HG03442 (cell line): ENCODE results near the gene FOS.
A peak's percentile ranks its signal among the peaks of the same experiment; 100 is the strongest.
"Not testable (repeated sequence)": the region's sequence is repeated elsewhere in the genome, so short reads cannot be mapped to it uniquely, and the experiment has no call there.

Experiments
- ATAC-seq: cut with Tn5 transposase; IDR thresholded peaks from one replicate; pipeline ENCODE4 v1.9.1; 2021; ENCODE audit warnings: mild to moderate bottlenecking, moderate library complexity; ENCODE audit not compliant: unreplicated experiment

FOS gene

DNA sequence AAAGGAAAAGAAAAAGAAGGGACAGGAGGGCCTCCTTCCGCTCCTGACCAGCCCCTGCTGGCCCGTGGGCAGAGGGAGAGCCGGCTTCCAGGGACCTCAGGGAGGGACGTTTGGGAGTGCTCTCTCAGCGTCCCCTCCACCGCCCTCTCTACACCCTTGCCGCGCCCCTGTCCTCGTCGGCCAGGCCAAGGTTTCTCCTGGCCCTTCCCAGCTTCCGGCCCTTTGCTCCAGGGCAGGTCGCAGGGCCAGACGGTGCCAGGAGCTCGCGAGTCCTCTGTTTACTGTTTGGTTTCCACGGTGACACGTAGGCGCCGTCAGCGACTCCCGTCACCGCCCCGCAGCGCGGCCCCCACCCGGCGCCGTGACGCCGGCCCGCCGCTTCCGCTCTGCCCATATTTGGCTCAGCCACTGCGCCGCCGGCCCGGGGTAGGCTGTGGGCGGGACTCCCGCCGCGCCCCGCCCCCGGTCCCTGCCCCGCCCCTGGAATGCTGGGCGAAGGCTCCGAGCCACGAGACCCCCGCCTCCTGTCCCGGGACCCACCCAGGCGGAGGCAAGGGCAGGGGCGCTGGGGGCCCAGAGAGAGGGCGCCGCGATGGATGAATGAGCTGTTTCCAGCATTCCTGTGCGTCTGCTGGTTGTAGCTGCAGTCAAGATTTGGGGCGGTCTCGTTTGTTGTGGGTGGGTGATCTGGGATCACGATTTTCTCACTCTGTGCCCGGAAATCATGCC lies 15.5 kb downstream of the FOS start:
- peak; percentile 95 for ATAC-seq

DNA sequence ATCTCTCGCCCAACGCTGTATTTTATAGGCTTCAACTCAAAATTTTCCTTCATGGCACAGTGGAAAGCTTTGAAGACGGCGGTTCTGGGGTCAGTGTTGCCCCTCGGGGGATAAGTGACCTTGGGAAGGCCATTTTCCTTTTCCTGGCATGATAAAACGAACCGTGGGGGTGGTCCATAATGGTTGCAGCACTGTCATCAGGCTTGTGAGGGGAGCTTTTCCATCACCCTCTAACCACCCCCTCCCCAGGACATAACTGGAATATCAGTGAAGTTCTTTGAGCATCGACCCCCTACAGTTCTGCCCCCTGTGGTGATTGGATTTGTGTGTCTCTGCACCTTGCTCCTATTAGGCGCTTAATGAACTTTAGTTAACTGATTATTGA lies 16.0 kb downstream of the FOS start:
- no peak for ATAC-seq

DNA sequence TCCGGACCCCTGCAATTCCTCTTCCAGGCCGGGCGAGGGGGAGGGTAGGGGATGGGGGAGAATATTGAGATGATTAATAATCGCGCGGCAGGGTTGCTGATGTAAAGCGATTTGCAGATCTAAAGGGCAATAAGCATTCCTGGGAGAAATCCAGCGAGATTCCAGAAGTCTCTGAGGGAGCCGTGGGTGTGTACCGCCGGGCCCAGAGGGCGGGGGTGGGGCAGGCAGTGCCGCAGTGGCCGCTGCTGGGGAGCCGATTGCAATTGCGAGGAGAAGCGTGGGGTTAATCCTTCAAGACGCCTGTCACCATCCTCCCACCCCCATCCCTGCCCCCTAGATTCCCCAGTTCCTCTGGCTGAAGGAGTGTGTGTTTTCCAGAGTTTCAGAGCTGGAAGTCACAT lies 16.4 kb downstream of the FOS start:
- ATAC-seq: no peak

- ATAC-seq: no peak
These were observed 17.1 kb downstream of the FOS start for GRCh38 chr14:75295491-75296345.

GRCh38 chr14:75297411-75298040 lies 18.9 kb downstream of the FOS start:
- ATAC-seq: no peak

- no peak for ATAC-seq
These were observed 19.7 kb downstream of the FOS start for GRCh38 chr14:75298187-75298965.

DNA sequence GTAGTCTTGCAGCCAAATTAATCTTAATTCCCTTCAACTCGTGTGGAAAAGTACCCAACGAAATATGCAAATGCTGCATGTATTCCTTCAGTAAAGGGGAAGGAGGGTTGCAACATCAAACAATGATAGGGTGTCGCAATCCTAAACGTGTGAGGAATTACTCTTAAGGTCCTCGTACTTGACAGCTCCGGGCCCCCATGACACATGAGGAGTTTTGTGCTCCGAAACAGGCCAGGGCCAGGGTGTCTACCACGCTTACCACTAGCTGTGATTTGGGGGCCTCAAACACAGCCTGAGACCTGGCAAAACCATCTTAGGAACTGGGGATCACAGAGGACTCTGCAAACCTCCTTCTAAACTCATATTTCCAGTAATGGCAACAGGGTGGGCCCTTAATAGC lies 20.4 kb downstream of the FOS start:
- no peak for ATAC-seq

DNA sequence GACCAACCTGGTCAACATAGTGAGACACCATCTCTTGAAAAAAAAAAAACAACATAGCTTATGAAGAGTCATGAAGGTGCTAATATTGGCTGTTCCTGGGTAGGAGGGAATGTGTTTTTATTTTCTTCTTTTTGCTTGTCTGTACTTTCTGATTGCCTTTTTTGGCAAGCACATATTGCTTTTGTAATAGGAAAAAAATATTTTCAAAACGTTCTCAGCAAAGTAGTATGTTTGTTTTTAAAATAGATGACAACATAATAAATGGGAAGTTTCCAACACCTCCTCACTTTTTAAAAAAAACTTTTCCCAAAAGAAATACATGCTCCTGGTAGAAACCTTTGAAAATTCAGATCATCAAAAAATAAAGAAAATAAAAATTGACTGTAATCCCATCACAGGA lies 20.9 kb downstream of the FOS start:
- no peak for ATAC-seq

- ATAC-seq: no peak
These were observed 23.2 kb downstream of the FOS start for GRCh38 chr14:75301666-75302325.

DNA sequence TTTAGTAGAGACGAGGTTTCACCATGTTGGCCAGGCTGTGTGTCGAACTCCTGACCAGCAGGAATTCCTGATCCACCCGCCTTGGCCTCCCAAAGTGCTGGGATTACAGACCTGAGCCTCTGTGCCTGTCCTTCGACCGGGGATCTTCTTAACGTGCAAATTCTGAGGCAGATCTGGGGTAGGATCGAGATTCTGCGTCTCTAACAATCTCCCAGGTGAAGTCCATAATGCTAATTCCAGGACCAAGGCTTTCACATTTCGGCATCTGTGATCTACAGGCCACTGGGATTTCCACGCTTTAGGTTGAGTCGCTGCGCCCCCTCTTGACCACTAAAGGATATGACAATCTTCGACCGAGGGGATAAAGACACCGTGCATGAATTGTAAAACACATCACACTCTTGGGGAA lies 24.8 kb downstream of the FOS start:
- no peak for ATAC-seq

GRCh38 chr14:75306410-75306809 lies 27.8 kb downstream of the FOS start:
- ATAC-seq: not testable (repeated sequence)

- no peak for ATAC-seq
These were observed 28.5 kb downstream of the FOS start for GRCh38 chr14:75306927-75307699.

DNA sequence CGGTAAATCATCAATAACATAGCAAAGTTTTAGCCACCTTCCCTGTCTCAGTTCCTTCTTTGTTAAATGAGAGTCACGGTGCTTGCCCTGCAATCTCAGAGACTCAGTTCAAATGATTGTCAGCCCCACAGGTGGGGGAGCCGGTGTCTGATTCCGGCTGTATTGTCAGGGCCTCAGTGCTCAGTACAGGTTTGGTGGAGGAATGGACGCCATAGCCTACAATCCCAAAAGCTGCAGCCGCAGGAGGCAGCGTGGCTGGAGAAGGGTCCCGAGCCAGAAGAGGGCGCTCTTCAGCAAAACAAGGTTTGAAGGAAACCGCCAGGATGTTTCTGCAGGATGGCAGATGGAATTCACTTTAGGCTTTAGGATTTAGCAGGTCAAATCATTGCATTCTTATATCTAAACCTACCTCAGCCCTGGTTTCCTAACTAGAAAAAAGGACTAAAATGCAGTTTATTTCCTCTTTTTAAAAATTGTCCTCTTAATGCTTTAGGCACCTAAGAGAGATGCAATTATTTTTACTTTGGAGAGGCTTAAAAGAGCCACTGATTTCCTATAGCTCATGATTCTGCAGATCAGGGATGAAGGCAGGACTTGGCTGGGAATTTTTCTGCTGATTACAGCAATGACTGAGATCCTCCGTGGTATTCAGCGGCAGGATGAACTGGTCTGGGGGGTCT lies 29.2 kb downstream of the FOS start:
- no peak for ATAC-seq

GRCh38 chr14:75308991-75309390 lies 30.4 kb downstream of the FOS start:
- ATAC-seq: not testable (repeated sequence)

GRCh38 chr14:75309561-75309960 lies 30.9 kb downstream of the FOS start:
- not testable (repeated sequence) for ATAC-seq

GRCh38 chr14:75310295-75311111 lies 31.9 kb downstream of the FOS start:
- no peak for ATAC-seq

DNA sequence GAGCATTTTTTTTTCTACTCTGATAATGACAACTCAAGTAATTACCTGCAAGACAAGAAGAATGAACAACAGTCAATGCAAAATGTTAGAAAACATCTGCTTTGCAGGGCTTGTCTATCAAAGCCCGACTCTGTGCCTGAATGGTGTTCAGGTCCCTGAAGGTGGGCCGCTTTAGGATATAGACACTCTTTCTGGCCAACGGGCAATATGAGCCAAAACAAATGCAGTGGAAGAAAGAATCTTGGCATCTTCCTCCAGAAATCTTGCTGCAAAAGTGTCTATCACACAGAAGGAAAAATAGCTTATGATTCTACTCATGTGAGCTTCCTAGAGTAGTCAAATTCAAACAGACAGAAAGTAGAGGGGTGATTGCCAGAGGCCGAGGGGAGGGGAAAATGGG lies 32.7 kb downstream of the FOS start:
- no peak for ATAC-seq

DNA sequence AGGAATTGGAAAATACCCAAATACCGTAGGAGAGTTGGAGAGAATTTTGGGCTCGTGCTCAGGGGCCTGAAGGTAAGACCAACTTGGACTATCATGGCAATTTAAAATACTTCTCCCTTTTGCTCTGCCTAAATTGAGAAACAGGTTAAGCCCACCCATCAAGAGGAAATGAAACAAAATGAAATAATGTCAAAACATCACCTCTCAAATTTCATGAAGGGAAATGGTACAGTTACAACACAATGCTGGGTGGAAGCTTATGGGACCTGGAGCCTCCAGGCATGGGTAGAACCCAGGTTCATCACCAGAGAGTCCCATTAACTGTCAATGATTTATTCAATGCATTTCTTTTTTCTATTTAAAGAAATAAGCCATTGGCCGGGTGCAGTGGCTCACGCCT lies 33.7 kb downstream of the FOS start:
- ATAC-seq: no peak
